GM23338 (cell line): ENCODE results near the gene TGFBI. TPM values are rescaled to one million over a fixed set of nuclear protein-coding genes. Genes with fewer than 3 reads are reported as not detected.

Experiments used
- ATAC-seq: fragments of 200-7000 bp; cut with Tn5 transposase; 3 replicates; pipeline ENCODE4 v1.9.1; 2020
- DNase-seq: peaks from one replicate; pipeline ENCODE4 v3.0.0-alpha.2; 2015; ENCODE audit warnings: low spot score
- H2AFZ ChIP-seq: fragments of 200-600 bp; sonication (generic); 2 replicates; pipeline ENCODE4 v1.8.0; 2016; ENCODE audit warnings: antibody characterized with exemption, mild to moderate bottlenecking, moderate library complexity
- H3F3A ChIP-seq: fragments of 200-600 bp; sonication (generic); replicated peaks from 2 replicates; pipeline ENCODE4 v1.8.0; 2017; ENCODE audit warnings: antibody characterized with exemption, mixed run types, low read depth
- H3K27ac ChIP-seq: fragments of 200-600 bp; sonication (generic); 2 replicates; pipeline ENCODE4 v1.6.1; 2016; ENCODE audit warnings: low read depth
- H3K27me3 ChIP-seq: fragments of 200-600 bp; sonication (generic); 2 replicates; pipeline ENCODE4 v1.8.0; 2016; ENCODE audit warnings: mild to moderate bottlenecking, mixed run types, moderate library complexity; ENCODE audit not compliant: insufficient read depth
- H3K36me3 ChIP-seq: fragments of 200-600 bp; sonication (generic); 2 replicates; pipeline ENCODE4 v1.8.0; 2016; ENCODE audit warnings: mild to moderate bottlenecking; ENCODE audit not compliant: insufficient read depth
- H3K4me1 ChIP-seq: fragments of 200-600 bp; sonication (generic); 2 replicates; pipeline ENCODE4 v1.8.0; 2016; ENCODE audit warnings: mild to moderate bottlenecking, moderate library complexity; ENCODE audit not compliant: insufficient read depth
- H3K4me2 ChIP-seq: fragments of 200-600 bp; sonication (generic); 2 replicates; pipeline ENCODE4 v1.7.1; 2017; ENCODE audit warnings: mixed run types
- H3K4me3 ChIP-seq: fragments of 200-600 bp; sonication (generic); 2 replicates; pipeline ENCODE4 v1.6.1; 2016; ENCODE audit warnings: mixed run types
- H3K79me2 ChIP-seq: fragments of 200-600 bp; sonication (generic); replicated peaks from 2 replicates; pipeline ENCODE4 v1.8.0; 2017; ENCODE audit warnings: mild to moderate bottlenecking; ENCODE audit not compliant: insufficient read depth
- H3K9me2 ChIP-seq: fragments of 200-600 bp; sonication (generic); 2 replicates; pipeline ENCODE4 v1.8.0; 2017; ENCODE audit not compliant: insufficient read depth
- H4K20me1 ChIP-seq: fragments of 200-600 bp; sonication (generic); replicated peaks from 2 replicates; pipeline ENCODE4 v1.8.0; 2017; ENCODE audit warnings: mild to moderate bottlenecking; ENCODE audit not compliant: insufficient read depth
- H3K27ac Mint-ChIP-seq: 2 replicates; pipeline ENCODE4 v1.8.0; 2020; ENCODE audit warnings: inconsistent platforms, mild to moderate bottlenecking, moderate library complexity, mixed read lengths
- H3K27me3 Mint-ChIP-seq: 3 replicates; pipeline ENCODE4 v1.8.0; 2022; ENCODE audit warnings: low read depth, mild to moderate bottlenecking, moderate library complexity, mixed read lengths, inconsistent platforms; ENCODE audit not compliant: insufficient read depth, poor library complexity
- H3K36me3 Mint-ChIP-seq: 3 replicates; pipeline ENCODE4 v1.8.0; 2021; ENCODE audit warnings: low read depth, mild to moderate bottlenecking, inconsistent platforms, moderate library complexity, mixed read lengths
- H3K4me1 Mint-ChIP-seq: 3 replicates; pipeline ENCODE4 v1.8.0; 2020; ENCODE audit warnings: mild to moderate bottlenecking, inconsistent platforms, mixed read lengths
- H3K4me3 Mint-ChIP-seq: 3 replicates; pipeline ENCODE4 v1.8.0; 2021; ENCODE audit warnings: moderate library complexity, mild to moderate bottlenecking, inconsistent platforms, mixed read lengths
- H3K9me3 Mint-ChIP-seq: 3 replicates; pipeline ENCODE4 v1.8.0; 2020; ENCODE audit warnings: moderate library complexity, mild to moderate bottlenecking, inconsistent platforms, mixed read lengths
- CREB1 ChIP-seq: fragments of 250-450 bp; sonication (Bioruptor Pico); IDR thresholded peaks from 2 replicates; pipeline ENCODE4 v1.5.0; 2020; ENCODE audit warnings: low read depth, mild to moderate bottlenecking, moderate library complexity
- EZH2 ChIP-seq: fragments of 200-600 bp; sonication (generic); IDR thresholded peaks from one replicate; pipeline ENCODE4 v1.8.0; 2017; ENCODE audit warnings: antibody characterized with exemption, mild to moderate bottlenecking, low read depth; ENCODE audit not compliant: unreplicated experiment
- EZH2phosphoT487 ChIP-seq: fragments of 200-600 bp; sonication (generic); IDR thresholded peaks from one replicate; pipeline ENCODE4 v1.8.1; 2018; ENCODE audit warnings: antibody characterized with exemption; ENCODE audit not compliant: unreplicated experiment
- JUNB ChIP-seq: IDR thresholded peaks from one replicate; pipeline ENCODE4 v1.6.1; 2016; ENCODE audit warnings: antibody characterized with exemption; ENCODE audit not compliant: unreplicated experiment
- ZNF114 ChIP-seq: fragments of 250-450 bp; sonication (Bioruptor Pico); IDR thresholded peaks from 2 replicates; pipeline ENCODE4 v1.5.0; 2020; ENCODE audit warnings: mild to moderate bottlenecking, moderate library complexity
- ZNF331 ChIP-seq: fragments of 250-450 bp; sonication (Bioruptor Pico); IDR thresholded peaks from 2 replicates; pipeline ENCODE4 v1.5.0; 2020; ENCODE audit warnings: low read depth, mild to moderate bottlenecking, moderate library complexity
- polyA plus RNA-seq: library from polyadenylated mRNA; unstranded; fragments of >200 nt; fragmentation: Nextera tagmentation; extraction: Ambion mirVana; gene quantifications from 2 replicates; pipeline ENCODE4 v1.2.1, GENCODE V29; 2016
- total RNA-seq: library from RNA; depleted of rRNA; stranded (reverse); fragments of >200 nt; shearing (Covaris generic); gene quantifications from 2 replicates; pipeline ENCODE4 v1.2.3, GENCODE V29; 2014
- TF ChIP-seq, protein P1 (sequence below): IDR thresholded peaks from one replicate; pipeline ENCODE4 v1.6.1; 2018; ENCODE audit warnings: antibody characterized with exemption; ENCODE audit not compliant: unreplicated experiment
- TF ChIP-seq, protein P2 (sequence below): IDR thresholded peaks from 2 replicates; pipeline ENCODE4 v1.6.1; 2016; ENCODE audit warnings: antibody characterized with exemption
- TF ChIP-seq, protein P3 (sequence below): fragments of 250-450 bp; sonication (Bioruptor Pico); IDR thresholded peaks from 2 replicates; pipeline ENCODE4 v1.5.0; 2020; ENCODE audit warnings: mild to moderate bottlenecking, moderate library complexity
- TF ChIP-seq, protein P4 (sequence below), 2 experiments: fragments of 200-600 bp in 1 of 2; sonication (generic) in 1 of 2; conservative IDR thresholded peaks; 2 replicates each; pipeline versions ENCODE4 v1.5.1 to v1.6.1; 2016 to 2017; ENCODE audit warnings: antibody characterized with exemption in 2 of 2, low read depth in 2 of 2, mild to moderate bottlenecking in 2 of 2, moderate library complexity in 1 of 2

TGFBI gene
- total and polyA plus RNA-seq, 2 experiments from 2014 or later: 8.9 to 9.4 TPM

- Histone ChIP-seq H3K4me3 (no peak overlapping the region), H3K27me3 (no peaks in the 10 kb centered on the region), H3K4me2 (no peak overlapping the region), H3K9me2 (0 out of 2 replicates have a peak, but pooled peaks cover 4% of the 10 kb centered on the region), H3K4me1 (peaks cover 34% of the 10 kb centered on the region), H3K27ac (no peak overlapping the region), H3K36me3 (no peaks in the 10 kb centered on the region), H3F3A (no peaks in the 10 kb centered on the region), H2AFZ (no peak overlapping the region), H4K20me1 (no peaks in the 10 kb centered on the region), H3K79me2 (no peaks in the 10 kb centered on the region)
- ATAC-seq (no peak), DNase-seq (no peak)
- Mint-ChIP-seq H3K4me3 (no peak overlapping the region), H3K27ac (no peak overlapping the region), H3K9me3 (no peaks in the 10 kb centered on the region), H3K27me3 (no peaks in the 10 kb centered on the region), H3K4me1 (peaks cover 38% of the 10 kb centered on the region), H3K36me3 (no peaks in the 10 kb centered on the region)
- no peak for TF ChIP-seq EZH2phosphoT487
These were observed 73.1 kb downstream of the TGFBI start for GRCh38 chr5:136101884-136102283.

GRCh38 chr5:136103118-136103517, 74.3 kb downstream of the TGFBI start:
- Histone ChIP-seq H3K27ac (no peak overlapping the region), H3K36me3 (no peaks in the 10 kb centered on the region), H3F3A (no peaks in the 10 kb centered on the region), H4K20me1 (no peaks in the 10 kb centered on the region), H3K79me2 (no peaks in the 10 kb centered on the region), H3K4me3 (no peak overlapping the region), H3K4me2 (no peak overlapping the region), H2AFZ (no peak overlapping the region), H3K27me3 (no peaks in the 10 kb centered on the region), H3K4me1 (peaks cover 24% of the 10 kb centered on the region), H3K9me2 (no peaks in the 10 kb centered on the region)
- DNase-seq (no peak), ATAC-seq (no peak; the same call in 2 of the 3 replicates)
- no peaks in the 10 kb centered on the region for H3K9me3 Mint-ChIP-seq
- H3K4me1 Mint-ChIP-seq: peaks cover 34% of the 10 kb centered on the region
- H3K36me3 Mint-ChIP-seq: no peaks in the 10 kb centered on the region
- H3K27ac Mint-ChIP-seq: no peak overlapping the region
- H3K4me3 Mint-ChIP-seq: no peak overlapping the region
- no peaks in the 10 kb centered on the region for H3K27me3 Mint-ChIP-seq
- TF ChIP-seq, protein P1, sequence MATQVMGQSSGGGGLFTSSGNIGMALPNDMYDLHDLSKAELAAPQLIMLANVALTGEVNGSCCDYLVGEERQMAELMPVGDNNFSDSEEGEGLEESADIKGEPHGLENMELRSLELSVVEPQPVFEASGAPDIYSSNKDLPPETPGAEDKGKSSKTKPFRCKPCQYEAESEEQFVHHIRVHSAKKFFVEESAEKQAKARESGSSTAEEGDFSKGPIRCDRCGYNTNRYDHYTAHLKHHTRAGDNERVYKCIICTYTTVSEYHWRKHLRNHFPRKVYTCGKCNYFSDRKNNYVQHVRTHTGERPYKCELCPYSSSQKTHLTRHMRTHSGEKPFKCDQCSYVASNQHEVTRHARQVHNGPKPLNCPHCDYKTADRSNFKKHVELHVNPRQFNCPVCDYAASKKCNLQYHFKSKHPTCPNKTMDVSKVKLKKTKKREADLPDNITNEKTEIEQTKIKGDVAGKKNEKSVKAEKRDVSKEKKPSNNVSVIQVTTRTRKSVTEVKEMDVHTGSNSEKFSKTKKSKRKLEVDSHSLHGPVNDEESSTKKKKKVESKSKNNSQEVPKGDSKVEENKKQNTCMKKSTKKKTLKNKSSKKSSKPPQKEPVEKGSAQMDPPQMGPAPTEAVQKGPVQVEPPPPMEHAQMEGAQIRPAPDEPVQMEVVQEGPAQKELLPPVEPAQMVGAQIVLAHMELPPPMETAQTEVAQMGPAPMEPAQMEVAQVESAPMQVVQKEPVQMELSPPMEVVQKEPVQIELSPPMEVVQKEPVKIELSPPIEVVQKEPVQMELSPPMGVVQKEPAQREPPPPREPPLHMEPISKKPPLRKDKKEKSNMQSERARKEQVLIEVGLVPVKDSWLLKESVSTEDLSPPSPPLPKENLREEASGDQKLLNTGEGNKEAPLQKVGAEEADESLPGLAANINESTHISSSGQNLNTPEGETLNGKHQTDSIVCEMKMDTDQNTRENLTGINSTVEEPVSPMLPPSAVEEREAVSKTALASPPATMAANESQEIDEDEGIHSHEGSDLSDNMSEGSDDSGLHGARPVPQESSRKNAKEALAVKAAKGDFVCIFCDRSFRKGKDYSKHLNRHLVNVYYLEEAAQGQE: no peak
- TF ChIP-seq, protein P2, sequence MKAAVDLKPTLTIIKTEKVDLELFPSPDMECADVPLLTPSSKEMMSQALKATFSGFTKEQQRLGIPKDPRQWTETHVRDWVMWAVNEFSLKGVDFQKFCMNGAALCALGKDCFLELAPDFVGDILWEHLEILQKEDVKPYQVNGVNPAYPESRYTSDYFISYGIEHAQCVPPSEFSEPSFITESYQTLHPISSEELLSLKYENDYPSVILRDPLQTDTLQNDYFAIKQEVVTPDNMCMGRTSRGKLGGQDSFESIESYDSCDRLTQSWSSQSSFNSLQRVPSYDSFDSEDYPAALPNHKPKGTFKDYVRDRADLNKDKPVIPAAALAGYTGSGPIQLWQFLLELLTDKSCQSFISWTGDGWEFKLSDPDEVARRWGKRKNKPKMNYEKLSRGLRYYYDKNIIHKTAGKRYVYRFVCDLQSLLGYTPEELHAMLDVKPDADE: no peak
- TF ChIP-seq CREB1 (no peak), ZNF331 (no peak), JUNB (no peak), ZNF114 (CRISPR knock-in tag) (no peak), EZH2 (no peak), EZH2phosphoT487 (no peak)
- TF ChIP-seq, protein P3, sequence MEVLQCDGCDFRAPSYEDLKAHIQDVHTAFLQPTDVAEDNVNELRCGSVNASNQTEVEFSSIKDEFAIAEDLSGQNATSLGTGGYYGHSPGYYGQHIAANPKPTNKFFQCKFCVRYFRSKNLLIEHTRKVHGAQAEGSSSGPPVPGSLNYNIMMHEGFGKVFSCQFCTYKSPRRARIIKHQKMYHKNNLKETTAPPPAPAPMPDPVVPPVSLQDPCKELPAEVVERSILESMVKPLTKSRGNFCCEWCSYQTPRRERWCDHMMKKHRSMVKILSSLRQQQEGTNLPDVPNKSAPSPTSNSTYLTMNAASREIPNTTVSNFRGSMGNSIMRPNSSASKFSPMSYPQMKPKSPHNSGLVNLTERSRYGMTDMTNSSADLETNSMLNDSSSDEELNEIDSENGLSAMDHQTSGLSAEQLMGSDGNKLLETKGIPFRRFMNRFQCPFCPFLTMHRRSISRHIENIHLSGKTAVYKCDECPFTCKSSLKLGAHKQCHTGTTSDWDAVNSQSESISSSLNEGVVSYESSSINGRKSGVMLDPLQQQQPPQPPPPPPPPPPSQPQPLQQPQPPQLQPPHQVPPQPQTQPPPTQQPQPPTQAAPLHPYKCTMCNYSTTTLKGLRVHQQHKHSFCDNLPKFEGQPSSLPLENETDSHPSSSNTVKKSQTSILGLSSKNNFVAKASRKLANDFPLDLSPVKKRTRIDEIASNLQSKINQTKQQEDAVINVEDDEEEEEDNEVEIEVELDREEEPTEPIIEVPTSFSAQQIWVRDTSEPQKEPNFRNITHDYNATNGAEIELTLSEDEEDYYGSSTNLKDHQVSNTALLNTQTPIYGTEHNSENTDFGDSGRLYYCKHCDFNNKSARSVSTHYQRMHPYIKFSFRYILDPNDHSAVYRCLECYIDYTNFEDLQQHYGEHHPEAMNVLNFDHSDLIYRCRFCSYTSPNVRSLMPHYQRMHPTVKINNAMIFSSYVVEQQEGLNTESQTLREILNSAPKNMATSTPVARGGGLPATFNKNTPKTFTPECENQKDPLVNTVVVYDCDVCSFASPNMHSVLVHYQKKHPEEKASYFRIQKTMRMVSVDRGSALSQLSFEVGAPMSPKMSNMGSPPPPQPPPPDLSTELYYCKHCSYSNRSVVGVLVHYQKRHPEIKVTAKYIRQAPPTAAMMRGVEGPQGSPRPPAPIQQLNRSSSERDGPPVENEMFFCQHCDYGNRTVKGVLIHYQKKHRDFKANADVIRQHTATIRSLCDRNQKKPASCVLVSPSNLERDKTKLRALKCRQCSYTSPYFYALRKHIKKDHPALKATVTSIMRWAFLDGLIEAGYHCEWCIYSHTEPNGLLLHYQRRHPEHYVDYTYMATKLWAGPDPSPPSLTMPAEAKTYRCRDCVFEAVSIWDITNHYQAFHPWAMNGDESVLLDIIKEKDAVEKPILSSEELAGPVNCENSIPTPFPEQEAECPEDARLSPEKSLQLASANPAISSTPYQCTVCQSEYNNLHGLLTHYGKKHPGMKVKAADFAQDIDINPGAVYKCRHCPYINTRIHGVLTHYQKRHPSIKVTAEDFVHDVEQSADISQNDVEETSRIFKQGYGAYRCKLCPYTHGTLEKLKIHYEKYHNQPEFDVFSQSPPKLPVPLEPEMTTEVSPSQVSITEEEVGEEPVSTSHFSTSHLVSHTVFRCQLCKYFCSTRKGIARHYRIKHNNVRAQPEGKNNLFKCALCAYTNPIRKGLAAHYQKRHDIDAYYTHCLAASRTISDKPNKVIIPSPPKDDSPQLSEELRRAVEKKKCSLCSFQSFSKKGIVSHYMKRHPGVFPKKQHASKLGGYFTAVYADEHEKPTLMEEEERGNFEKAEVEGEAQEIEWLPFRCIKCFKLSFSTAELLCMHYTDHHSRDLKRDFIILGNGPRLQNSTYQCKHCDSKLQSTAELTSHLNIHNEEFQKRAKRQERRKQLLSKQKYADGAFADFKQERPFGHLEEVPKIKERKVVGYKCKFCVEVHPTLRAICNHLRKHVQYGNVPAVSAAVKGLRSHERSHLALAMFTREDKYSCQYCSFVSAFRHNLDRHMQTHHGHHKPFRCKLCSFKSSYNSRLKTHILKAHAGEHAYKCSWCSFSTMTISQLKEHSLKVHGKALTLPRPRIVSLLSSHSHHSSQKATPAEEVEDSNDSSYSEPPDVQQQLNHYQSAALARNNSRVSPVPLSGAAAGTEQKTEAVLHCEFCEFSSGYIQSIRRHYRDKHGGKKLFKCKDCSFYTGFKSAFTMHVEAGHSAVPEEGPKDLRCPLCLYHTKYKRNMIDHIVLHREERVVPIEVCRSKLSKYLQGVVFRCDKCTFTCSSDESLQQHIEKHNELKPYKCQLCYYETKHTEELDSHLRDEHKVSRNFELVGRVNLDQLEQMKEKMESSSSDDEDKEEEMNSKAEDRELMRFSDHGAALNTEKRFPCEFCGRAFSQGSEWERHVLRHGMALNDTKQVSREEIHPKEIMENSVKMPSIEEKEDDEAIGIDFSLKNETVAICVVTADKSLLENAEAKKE (CRISPR knock-in tag): no peak
- TF ChIP-seq, protein P4, sequence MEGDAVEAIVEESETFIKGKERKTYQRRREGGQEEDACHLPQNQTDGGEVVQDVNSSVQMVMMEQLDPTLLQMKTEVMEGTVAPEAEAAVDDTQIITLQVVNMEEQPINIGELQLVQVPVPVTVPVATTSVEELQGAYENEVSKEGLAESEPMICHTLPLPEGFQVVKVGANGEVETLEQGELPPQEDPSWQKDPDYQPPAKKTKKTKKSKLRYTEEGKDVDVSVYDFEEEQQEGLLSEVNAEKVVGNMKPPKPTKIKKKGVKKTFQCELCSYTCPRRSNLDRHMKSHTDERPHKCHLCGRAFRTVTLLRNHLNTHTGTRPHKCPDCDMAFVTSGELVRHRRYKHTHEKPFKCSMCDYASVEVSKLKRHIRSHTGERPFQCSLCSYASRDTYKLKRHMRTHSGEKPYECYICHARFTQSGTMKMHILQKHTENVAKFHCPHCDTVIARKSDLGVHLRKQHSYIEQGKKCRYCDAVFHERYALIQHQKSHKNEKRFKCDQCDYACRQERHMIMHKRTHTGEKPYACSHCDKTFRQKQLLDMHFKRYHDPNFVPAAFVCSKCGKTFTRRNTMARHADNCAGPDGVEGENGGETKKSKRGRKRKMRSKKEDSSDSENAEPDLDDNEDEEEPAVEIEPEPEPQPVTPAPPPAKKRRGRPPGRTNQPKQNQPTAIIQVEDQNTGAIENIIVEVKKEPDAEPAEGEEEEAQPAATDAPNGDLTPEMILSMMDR (conservative IDR thresholded peaks at IDR 0.05; ENCODE audit: low read depth in 2 of 2): no peak
